Endothelial cell of umbilical vein (primary cell): Measurements from ENCODE around the gene PRC1. TPM values are rescaled to one million over a fixed set of nuclear protein-coding genes. Genes with fewer than 3 reads are reported as not detected.

Experiments
- BruUV-seq: library from RNA; stranded (reverse); fragments of 400-500 nt; replicated peaks from 2 replicates; lab custom pipeline; 2021; lab: Mats Ljungman, UMichigan
- CTCF ChIA-PET: fragments of 300-600, 350-600 bp; sonication (Branson Sonifier 250); formaldehyde crosslinking; loops from one replicate; lab custom pipeline; 2021; ENCODE audit warnings: antibody characterized with exemption, inconsistent platforms; lab: Charles Lee
- POLR2A ChIA-PET: fragments of 300-600, 350-600 bp; sonication (Branson Sonifier 250); formaldehyde crosslinking; loops from one replicate; lab custom pipeline; 2021; ENCODE audit warnings: antibody characterized with exemption, inconsistent platforms; lab: Charles Lee
- DNase-seq: peaks from one replicate; pipeline ENCODE4 v3.0.0-alpha.2; 2011; ENCODE audit warnings: low read depth, low spot score
- FAIRE-seq: peaks from 2 replicates; lab custom pipeline; 2011; peaks lifted over from hg19 to GRCh38; lab: Jason Lieb, UNC
- H2AFZ ChIP-seq: 2 replicates; pipeline ENCODE4 v1.6.0; 2012; ENCODE audit warnings: low read depth, low read length, control low read depth, inconsistent platforms
- H3K27ac ChIP-seq: 2 replicates; pipeline ENCODE4 v1.5.1; 2011; ENCODE audit warnings: low read depth, mild to moderate bottlenecking, control low read depth, low read length, moderate library complexity; ENCODE audit not compliant: insufficient read depth
- H3K27me3 ChIP-seq, 2 experiments: 2 replicates each; pipeline versions ENCODE4 v1.6.0 to v1.6.1; 2011; ENCODE audit warnings: low read length in 2 of 2, mixed read lengths in 1 of 2; ENCODE audit not compliant: control insufficient read depth in 2 of 2, insufficient read depth in 2 of 2
- H3K36me3 ChIP-seq, 2 experiments: 2 replicates in 1 of 2; 3 replicates in 1 of 2; pipeline ENCODE4 v1.5.1; 2011; ENCODE audit warnings: low read length in 2 of 2, mild to moderate bottlenecking in 1 of 2, moderate library complexity in 1 of 2; ENCODE audit not compliant: control insufficient read depth in 2 of 2, insufficient read depth in 2 of 2; ENCODE audit errors: extremely low read depth in 1 of 2
- H3K4me1 ChIP-seq: 3 replicates; pipeline ENCODE4 v1.5.1; 2011; ENCODE audit warnings: mild to moderate bottlenecking, low read length; ENCODE audit not compliant: control insufficient read depth, insufficient read depth; ENCODE audit errors: extremely low read depth
- H3K4me2 ChIP-seq: 2 replicates; pipeline ENCODE4 v1.6.1; 2011; ENCODE audit warnings: low read length, control low read depth, mixed read lengths; ENCODE audit not compliant: insufficient read depth
- H3K4me3 ChIP-seq, 3 experiments: fragments of 200-600 bp in 1 of 3; sonication (generic), shearing (Covaris generic) in 1 of 3; replicated peaks in 1 of 3; 2 replicates each; pipeline ENCODE4 v1.5.1; 2011 to 2016; ENCODE audit warnings: control low read depth in 3 of 3, low read length in 3 of 3, mild to moderate bottlenecking in 2 of 3, inconsistent platforms in 1 of 3, low read depth in 1 of 3, moderate library complexity in 1 of 3; ENCODE audit not compliant: insufficient read depth in 1 of 3
- H3K79me2 ChIP-seq: 2 replicates; pipeline ENCODE4 v1.6.0; 2012; ENCODE audit warnings: low read length, inconsistent platforms; ENCODE audit not compliant: control insufficient read depth, insufficient read depth
- H3K9ac ChIP-seq: replicated peaks from 2 replicates; pipeline ENCODE3; 2011; ENCODE audit warnings: low read length, control low read depth; ENCODE audit not compliant: insufficient read depth; ENCODE audit errors: extremely low read depth
- H3K9me1 ChIP-seq: replicated peaks from 3 replicates; pipeline ENCODE4 v1.6.0; 2011; ENCODE audit warnings: mild to moderate bottlenecking, low read length; ENCODE audit not compliant: control insufficient read depth, insufficient read depth; ENCODE audit errors: extremely low read depth
- H3K9me3 ChIP-seq: replicated peaks from 2 replicates; pipeline ENCODE4 v1.5.1; 2012; ENCODE audit warnings: low read length, inconsistent platforms; ENCODE audit not compliant: control insufficient read depth, insufficient read depth
- H4K20me1 ChIP-seq: replicated peaks from 2 replicates; pipeline ENCODE3; 2011; ENCODE audit warnings: mild to moderate bottlenecking, low read length; ENCODE audit not compliant: control insufficient read depth, insufficient read depth; ENCODE audit errors: extremely low read depth
- EZH2 ChIP-seq: IDR thresholded peaks from 2 replicates; pipeline ENCODE4 v1.6.1; 2012; ENCODE audit warnings: borderline replicate concordance, low read depth, mild to moderate bottlenecking, moderate library complexity, low read length, inconsistent platforms; ENCODE audit not compliant: severe bottlenecking
- FOS ChIP-seq: IDR thresholded peaks from 2 replicates; pipeline ENCODE4 v1.6.1; 2011; ENCODE audit warnings: mild to moderate bottlenecking, low read length, moderate library complexity, borderline replicate concordance; ENCODE audit not compliant: insufficient read depth
- GATA2 ChIP-seq: IDR thresholded peaks from 2 replicates; pipeline ENCODE4 v1.7.0; 2011; ENCODE audit warnings: low read depth, mild to moderate bottlenecking, moderate library complexity, mixed read lengths, low read length; ENCODE audit not compliant: insufficient read length, insufficient read depth
- JUN ChIP-seq: IDR thresholded peaks from 2 replicates; pipeline ENCODE4 v1.6.1; 2011; ENCODE audit warnings: borderline replicate concordance, low read depth; ENCODE audit not compliant: insufficient read length, insufficient read depth
- MYC ChIP-seq: IDR thresholded peaks from one replicate; pipeline ENCODE4 v1.6.1; 2011; ENCODE audit warnings: mild to moderate bottlenecking, low read depth, low read length
- POLR2A ChIP-seq: IDR thresholded peaks from 2 replicates; pipeline ENCODE4 v1.6.1; 2012; ENCODE audit warnings: low read depth, mild to moderate bottlenecking, control low read depth, low read length
- POLR2AphosphoS5 ChIP-seq: IDR thresholded peaks from 2 replicates; pipeline ENCODE4 v1.6.1; 2012; ENCODE audit warnings: low read depth, mild to moderate bottlenecking, control low read depth, low read length, moderate library complexity; ENCODE audit not compliant: insufficient read depth
- dilution Hi-C: fragments of 300-500 bp; cut with MboI; formaldehyde crosslinking; loops from one replicate; pipeline ENCODE4 v1.15.0; 2019; ENCODE audit warnings: low sequenced_read_pairs; ENCODE audit not compliant: extremely low pct_ligation_motif_present
- intact Hi-C: fragments of 100-400 bp; cut with micrococcal nuclease; formaldehyde crosslinking; loops from one replicate; pipeline ENCODE4 v1.10.0; 2022
- polyA plus RNA-seq, 4 experiments: library from polyadenylated mRNA; depleted of rRNA in 3 of 4; stranded (reverse) in 3 of 4; unstranded in 1 of 4; fragments of >200 nt; gene quantifications; 2 replicates each; pipeline versions ENCODE4 v1.2.1 to v1.2.3, GENCODE V29; 2011 to 2012; ENCODE audit warnings: missing spikeins in 1 of 4
- total RNA-seq: library from RNA; stranded (reverse); gene quantifications from 2 replicates; pipeline ENCODE4 v1.2.3, GENCODE V29; 2021
- TF ChIP-seq, protein P1 (sequence below): IDR thresholded peaks from 2 replicates; pipeline ENCODE4 v1.6.1; 2011; ENCODE audit not compliant: insufficient read depth, insufficient read length
- TF ChIP-seq, protein P2 (sequence below), 2 donors: IDR thresholded peaks; 1 replicate in 1 of 2; 2 replicates in 1 of 2; pipeline ENCODE4 v1.5.1; 2011; ENCODE audit warnings: low read length in 2 of 2, mild to moderate bottlenecking in 2 of 2, moderate library complexity in 2 of 2, control low read depth in 1 of 2, inconsistent platforms in 1 of 2, low read depth in 1 of 2; ENCODE audit not compliant: insufficient read depth in 1 of 2; ENCODE audit errors: extremely low read depth in 1 of 2

The PRC1 gene
- total and polyA plus RNA-seq, 2 donors (not counting 3 experiments of a cell fraction or from before 2014, with no cell fraction given): 171 to 280 TPM

DNA sequence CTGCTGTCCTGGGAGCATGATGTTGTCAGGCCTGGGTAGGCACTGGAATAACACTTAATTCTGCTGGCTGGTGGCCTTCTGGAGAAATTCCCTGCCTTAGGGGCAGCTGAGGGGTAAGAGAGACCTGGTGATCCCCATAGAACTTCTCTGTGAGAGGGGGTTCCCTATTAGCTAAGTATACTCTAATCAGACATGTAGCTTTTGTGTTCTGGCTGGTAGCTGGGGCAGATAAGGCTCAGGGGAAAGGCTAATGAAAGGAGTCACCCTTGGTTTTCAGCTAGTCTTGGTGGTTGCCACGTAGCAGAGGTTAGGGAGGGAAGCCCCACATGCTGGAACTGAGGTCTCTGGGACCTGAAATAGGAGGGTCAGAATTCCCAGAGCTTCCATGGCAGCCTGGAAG is 61.0 kb downstream of the PRC1 start:
- H3K27ac ChIP-seq: no peak overlapping the region
- no peaks in the 10 kb centered on the region for H3K27me3 ChIP-seq
- intact Hi-C loops: loop anchor here (5.0 kb wide), 1 partner anchor 431 kb away; no protein-coding TSS in a partner anchor
- H3K4me2 ChIP-seq: no peak overlapping the region
- dilution Hi-C loops: no loop called here
- ChIA-PET POLR2A (no interaction called here), CTCF (interaction anchor here (0.6 to 8.1 kb wide), 15 partner anchors 7 to 338 kb away, joined by 3 to 66 read pairs (median 8); partner anchors contain the start of genes FES, MAN2A2 and RCCD1)
- H3K9ac ChIP-seq: no peak overlapping the region
- H3K36me3 ChIP-seq: peaks cover 2% of the 10 kb centered on the region in 2 experiments
- H3K4me3 ChIP-seq: no peak overlapping the region
- H3K9me1 ChIP-seq: no peaks in the 10 kb centered on the region
- no peaks in the 10 kb centered on the region for H3K9me3 ChIP-seq
- H4K20me1 ChIP-seq: no peaks in the 10 kb centered on the region
- FAIRE-seq: no peak
- peaks cover 17% of the 10 kb centered on the region for H3K79me2 ChIP-seq
- no peak for DNase-seq
- H3K4me1 ChIP-seq: peaks cover 36% of the 10 kb centered on the region
- no peak overlapping the region for H2AFZ ChIP-seq
- BruUV-seq: no TSS peak
- TF ChIP-seq POLR2AphosphoS5 (no peak), POLR2A (no peak), JUN (no peak), EZH2 (no peak), MYC (no peak), GATA2 (no peak), FOS (no peak)
- TF ChIP-seq, protein P1, sequence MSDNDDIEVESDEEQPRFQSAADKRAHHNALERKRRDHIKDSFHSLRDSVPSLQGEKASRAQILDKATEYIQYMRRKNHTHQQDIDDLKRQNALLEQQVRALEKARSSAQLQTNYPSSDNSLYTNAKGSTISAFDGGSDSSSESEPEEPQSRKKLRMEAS: no peak
- TF ChIP-seq, protein P2, sequence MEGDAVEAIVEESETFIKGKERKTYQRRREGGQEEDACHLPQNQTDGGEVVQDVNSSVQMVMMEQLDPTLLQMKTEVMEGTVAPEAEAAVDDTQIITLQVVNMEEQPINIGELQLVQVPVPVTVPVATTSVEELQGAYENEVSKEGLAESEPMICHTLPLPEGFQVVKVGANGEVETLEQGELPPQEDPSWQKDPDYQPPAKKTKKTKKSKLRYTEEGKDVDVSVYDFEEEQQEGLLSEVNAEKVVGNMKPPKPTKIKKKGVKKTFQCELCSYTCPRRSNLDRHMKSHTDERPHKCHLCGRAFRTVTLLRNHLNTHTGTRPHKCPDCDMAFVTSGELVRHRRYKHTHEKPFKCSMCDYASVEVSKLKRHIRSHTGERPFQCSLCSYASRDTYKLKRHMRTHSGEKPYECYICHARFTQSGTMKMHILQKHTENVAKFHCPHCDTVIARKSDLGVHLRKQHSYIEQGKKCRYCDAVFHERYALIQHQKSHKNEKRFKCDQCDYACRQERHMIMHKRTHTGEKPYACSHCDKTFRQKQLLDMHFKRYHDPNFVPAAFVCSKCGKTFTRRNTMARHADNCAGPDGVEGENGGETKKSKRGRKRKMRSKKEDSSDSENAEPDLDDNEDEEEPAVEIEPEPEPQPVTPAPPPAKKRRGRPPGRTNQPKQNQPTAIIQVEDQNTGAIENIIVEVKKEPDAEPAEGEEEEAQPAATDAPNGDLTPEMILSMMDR (IDR thresholded peaks at IDR 0.05; ENCODE audit: extremely low read depth in 1 of 2, insufficient read depth in 1 of 2, low read depth in 1 of 2, low read length in 2 of 2): no peak
